HuH-7 (cell line): Measurements from ENCODE around the gene LRP1.

Experiments
- DNase-seq: peaks from one replicate; pipeline ENCODE4 v3.0.0; 2011; ENCODE audit warnings: low spot score

Gene LRP1

DNA sequence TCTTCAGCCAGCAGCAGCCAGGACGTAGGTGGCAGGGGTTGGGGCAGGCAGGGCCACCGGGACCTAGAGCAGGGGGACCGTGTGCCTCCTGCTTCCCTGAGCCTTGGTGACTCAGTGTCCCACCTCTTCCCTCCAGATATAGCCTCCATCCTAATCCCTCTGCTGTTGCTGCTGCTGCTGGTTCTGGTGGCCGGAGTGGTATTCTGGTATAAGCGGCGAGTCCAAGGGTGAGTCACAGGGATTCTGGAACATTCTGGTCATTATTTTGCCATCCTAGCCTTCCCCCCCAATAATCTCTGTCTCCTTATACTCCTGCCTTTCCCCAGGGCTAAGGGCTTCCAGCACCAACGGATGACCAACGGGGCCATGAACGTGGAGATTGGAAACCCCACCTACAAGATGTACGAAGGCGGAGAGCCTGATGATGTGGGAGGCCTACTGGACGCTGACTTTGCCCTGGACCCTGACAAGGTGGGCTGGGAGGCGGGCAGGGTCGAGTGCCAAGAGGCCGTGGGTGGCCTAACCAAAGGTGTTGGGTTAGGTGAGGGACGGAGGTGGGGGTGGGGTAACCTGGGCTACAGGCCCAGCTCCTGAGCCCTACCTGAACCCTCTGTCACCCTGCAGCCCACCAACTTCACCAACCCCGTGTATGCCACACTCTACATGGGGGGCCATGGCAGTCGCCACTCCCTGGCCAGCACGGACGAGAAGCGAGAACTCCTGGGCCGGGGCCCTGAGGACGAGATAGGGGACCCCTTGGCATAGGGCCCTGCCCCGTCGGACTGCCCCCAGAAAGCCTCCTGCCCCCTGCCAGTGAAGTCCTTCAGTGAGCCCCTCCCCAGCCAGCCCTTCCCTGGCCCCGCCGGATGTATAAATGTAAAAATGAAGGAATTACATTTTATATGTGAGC lies 83.8 kb downstream of the LRP1 start:
- DNase-seq = no peak

DNA sequence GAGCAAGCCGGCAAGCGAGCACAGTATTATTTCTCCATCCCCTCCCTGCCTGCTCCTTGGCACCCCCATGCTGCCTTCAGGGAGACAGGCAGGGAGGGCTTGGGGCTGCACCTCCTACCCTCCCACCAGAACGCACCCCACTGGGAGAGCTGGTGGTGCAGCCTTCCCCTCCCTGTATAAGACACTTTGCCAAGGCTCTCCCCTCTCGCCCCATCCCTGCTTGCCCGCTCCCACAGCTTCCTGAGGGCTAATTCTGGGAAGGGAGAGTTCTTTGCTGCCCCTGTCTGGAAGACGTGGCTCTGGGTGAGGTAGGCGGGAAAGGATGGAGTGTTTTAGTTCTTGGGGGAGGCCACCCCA lies 84.4 kb downstream of the LRP1 start:
- DNase-seq = no peak

GRCh38 chr12:57213058-57213715 lies 84.9 kb downstream of the LRP1 start:
- DNase-seq = peak; percentile 97

DNA sequence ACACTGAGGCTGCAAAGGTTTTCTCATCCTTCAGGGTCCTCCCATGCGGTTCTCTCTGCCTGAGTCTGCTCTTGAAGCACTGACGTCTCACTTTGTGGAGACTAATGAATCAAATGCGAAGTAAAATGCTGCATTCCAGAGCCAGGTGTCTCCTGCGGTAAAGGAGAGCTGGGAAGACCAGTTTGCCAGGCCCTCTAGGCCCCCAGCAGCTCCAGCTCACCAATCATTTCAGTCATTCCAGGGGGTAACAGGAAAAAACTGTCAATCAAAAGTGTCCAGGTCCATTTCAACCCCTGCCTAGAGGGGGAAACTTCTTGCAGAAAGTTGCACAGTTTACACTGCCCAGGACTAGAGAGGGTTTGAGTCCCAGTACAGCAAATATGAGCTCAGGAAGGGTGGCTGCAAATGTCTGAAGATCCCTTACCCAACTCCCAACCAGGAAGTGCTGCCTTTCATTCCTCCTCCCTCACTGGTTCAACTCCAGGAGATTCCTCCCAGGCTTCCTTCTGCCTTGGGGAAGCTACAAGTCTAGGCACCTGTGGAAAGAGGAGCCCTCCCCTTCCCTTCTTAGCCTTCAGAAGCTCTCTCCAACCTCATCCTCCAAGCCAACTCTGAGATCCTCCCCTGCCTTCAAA lies 85.6 kb downstream of the LRP1 start:
- no peak for DNase-seq

- DNase-seq = peak; percentile 94
Observed at GRCh38 chr12:57214398-57214781, 86.1 kb downstream of the LRP1 start.

- DNase-seq = no peak
Observed at GRCh38 chr12:57215065-57215464, 86.8 kb downstream of the LRP1 start.

GRCh38 chr12:57215668-57216013 lies 87.4 kb downstream of the LRP1 start:
- peak; percentile 63 for DNase-seq

DNA sequence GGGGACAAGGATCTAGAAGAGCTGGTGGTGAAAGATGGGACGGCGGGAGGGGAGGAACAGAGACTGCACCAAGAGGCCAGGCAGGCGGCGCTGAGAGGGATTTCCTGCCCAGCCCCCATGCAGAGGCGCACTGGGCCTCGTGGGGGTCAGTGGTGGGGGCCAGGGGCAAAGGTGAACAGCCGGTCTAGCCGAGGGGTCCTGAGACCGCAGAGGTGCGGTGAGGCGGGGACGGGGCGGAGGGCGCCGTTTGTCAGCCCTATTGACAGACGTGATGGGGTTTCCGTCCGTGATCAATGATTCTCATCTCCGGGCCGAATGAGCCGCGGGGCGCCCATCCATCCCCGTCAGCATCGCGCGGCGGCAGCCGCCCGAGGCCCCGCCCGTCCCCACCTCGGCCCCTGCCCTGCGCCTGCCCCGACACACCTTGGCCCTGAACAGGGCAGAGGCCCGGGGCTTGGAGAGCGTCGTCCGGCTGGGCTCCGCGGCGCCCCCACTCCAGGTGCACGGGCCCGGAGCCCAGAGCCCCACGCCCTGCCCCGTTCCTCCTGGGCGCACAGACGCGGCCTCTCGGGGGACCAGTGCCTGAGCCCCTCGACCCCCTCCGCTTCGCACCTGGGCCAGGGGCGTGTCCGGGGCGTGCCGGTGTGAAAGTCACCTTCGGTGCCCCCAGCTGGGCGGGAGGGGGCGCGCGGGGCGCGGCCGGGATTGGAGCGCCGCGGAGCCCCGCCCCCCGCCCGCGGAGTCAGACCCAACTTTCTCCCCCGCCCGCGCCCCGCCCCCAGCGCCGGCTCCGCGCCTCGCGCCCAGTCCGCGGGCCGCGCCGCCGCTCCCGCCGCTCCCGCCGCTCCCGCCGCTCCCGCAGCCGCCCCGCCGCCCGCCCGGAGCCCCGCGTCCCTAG lies 88.0 kb downstream of the LRP1 start, which contains the start of gene NXPH4:
Gene NXPH4, plus strand, starts transcription at position 781 of the 898 bp plus-strand sequence. CDS start 176 bp downstream, outside the sequence.
- peak; percentile 90 for DNase-seq

DNA sequence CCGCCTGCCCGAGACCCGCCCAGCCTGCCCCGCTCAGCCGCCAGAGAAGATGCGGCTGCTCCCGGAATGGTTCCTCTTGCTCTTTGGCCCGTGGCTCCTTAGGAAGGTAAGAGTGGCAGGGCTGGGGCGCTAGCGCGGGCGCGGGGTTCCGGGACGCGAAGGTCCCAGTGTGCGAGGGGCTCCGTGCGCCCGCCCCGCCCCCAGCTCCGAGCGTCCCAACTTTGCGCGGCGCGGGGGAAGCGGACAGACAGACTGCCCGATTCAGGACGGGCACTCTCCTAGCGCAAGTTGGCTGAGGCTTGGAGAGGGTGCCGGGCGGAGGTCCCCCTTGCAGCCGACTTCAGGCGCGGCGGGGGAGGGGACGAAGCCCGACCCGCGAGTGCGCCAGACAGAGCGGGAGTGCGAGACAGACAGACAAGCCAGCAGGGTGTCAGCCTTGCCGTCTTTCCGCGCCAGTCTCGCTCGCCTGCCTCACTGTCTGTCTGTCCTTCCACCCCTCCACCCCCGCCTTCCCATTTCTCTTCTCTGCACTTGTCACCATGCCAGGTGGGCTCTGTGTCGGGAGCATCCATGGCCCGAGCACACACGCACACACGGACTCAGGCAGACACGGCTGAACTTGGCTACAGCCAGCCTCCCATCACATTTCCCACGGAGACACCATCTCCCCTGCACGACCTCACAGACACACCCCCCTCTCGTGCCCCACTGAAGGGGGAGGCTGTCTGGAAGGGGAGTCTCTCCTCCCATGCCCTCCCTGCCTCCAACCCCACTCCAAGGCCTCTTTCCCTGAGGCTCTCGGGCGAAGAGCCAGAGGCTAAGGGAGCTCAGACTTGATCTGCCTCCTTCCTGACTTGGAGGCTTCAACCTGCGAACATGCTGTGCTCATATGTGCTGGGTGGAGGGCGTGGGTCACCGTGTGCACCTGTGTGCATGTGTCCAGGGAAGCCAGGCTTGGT lies 88.9 kb downstream of the LRP1 start:
- peak; percentile 37 for DNase-seq

- DNase-seq = no peak
Observed at GRCh38 chr12:57218030-57218853, 90.0 kb downstream of the LRP1 start.

GRCh38 chr12:57219205-57219992 lies 91.1 kb downstream of the LRP1 start:
- no peak for DNase-seq

DNA sequence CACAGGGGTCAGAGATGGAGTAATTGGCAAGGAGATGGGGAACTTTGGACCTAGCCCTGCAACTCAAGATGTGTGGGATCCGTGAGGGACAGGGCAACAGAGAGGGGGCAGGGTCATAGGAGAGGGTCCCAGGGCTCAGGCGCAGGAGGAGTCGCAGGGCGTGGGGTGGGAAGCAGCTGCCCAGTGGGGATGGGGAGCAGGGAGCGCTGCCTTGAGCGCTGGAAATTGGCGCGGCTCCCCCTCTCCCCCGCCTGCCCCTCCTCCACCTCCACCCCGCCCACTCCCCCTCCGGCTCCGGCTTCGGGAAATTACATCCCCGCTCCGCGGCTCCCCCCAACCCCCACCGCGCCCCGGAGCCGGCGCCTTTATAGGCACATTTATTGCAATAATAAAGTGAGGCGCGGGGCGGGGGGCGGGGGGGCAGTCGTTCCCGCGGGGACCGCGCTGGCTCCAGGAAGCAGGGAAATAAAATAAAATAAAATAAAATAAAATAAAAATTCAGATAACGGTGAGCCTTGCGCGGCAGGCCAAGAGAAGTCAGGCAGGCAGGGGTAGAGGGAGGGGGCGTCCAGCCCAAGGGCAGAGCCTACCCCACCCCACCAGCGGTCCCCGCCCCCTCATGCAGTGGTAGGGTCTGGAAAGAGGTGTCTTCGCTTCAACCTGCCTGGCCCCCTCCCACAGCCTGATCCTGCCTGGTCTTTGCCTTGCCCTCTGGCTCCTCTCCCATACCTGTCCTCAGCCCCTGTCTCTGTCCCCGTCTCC lies 91.9 kb downstream of the LRP1 start:
- no peak for DNase-seq

- no peak for DNase-seq
Observed at GRCh38 chr12:57220770-57221168, 92.5 kb downstream of the LRP1 start.

DNA sequence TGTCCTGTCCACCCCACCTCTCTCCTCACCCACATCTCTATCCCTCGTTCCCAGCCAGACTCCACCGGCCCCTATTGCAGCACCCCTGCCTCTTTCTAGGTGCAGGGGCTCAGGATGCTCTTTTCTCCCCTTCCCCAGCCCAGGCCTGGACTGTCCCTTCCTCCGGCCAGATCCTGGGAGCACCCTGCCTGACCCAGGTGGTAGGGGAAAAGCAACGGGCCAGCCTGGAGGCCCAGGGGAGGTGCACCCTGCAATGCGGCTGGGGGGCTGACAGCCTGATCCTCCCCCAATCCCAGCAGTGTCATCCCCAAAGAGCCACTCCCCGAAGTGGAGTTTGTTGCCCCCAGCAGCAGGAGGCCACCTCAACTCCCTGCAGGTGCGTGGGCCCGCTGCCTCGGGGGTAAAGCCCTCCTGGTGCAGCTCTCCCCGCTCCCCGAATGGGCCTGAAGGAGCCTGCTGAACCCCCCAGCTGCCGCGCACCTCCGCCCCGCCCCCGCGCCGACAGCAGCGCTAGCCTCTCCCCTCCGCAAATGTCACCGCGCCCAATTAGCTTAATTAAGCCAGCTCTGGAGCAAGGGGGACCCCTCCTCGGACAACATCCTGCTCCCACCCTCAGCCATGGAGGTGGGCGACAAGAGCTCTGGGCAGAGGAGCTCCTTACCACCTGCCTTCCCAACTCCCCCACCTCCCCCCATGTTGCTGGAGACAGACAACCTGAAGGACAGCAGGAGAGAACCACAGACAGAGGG lies 93.1 kb downstream of the LRP1 start:
- DNase-seq = no peak

- DNase-seq = no peak
Observed at GRCh38 chr12:57222286-57223190, 94.3 kb downstream of the LRP1 start.
